Measurements from ENCODE around the gene FOXO6. TPM values are rescaled to one million over a fixed set of nuclear protein-coding genes. Genes with fewer than 3 reads are reported as not detected.

Gene FOXO6
- total RNA-seq, 1 donor from 2014 or later, result 0.55 TPM

DNA sequence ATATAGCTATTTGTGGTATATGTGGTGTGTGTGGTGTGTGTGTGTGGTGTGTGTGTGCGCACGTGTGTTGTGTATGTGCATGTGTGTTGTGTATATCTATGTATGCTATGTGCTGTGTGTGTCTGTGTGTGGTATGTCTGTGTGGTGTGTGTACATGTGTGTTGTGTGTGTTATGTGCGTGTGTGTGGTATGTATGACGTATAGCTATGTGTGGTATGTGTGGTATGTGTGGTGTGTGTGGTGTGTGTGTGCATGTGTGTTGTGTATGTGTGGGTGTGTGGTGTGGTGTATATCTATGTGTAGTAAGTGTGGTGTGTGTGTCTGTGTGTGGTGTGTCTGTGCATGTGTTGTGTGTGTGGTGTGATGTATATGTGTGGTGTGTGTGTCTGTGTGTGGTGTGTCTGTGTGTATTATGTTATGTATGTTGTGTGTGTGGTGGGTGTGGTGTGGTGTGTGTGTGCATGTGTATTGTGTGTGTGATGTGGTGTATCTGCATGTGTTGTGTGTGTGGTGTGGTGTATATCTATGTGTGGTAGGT lies 63.4 kb downstream of the FOXO6 start:
- ChIA-PET POLR2A (no interaction called here), CTCF (no interaction called here)
- DNase-seq (no peak), ATAC-seq (ENCODE audit: low read depth) (no peak)
- Mint-ChIP-seq H3K4me1 (no peaks in the 10 kb centered on the region), H3K9me3 (no peaks in the 10 kb centered on the region), H3K36me3 (ENCODE audit: low read depth) (no peaks in the 10 kb centered on the region), H3K27me3 (peaks cover 12% of the 10 kb centered on the region), H3K4me3 (no peak overlapping the region), H3K27ac (no peak overlapping the region)
- no peak for TF ChIP-seq CTCF (IDR thresholded peaks at IDR 0.05)
- intact Hi-C loops (cut with micrococcal nuclease), result no loop called here

GRCh38 chr1:41425369-41425768 lies 64.1 kb downstream of the FOXO6 start:
- H3K36me3 Mint-ChIP-seq (ENCODE audit: low read depth), result no peaks in the 10 kb centered on the region
- H3K27me3 Mint-ChIP-seq, result peaks cover 11% of the 10 kb centered on the region
- H3K4me1 Mint-ChIP-seq, result no peaks in the 10 kb centered on the region
- ATAC-seq (ENCODE audit: low read depth) (no peak), DNase-seq (no peak)
- no peak overlapping the region for H3K4me3 Mint-ChIP-seq
- POLR2A ChIA-PET, result no interaction called here
- no peaks in the 10 kb centered on the region for H3K9me3 Mint-ChIP-seq
- no peak for TF ChIP-seq CTCF (IDR thresholded peaks at IDR 0.05)
- CTCF ChIA-PET, result no interaction called here
- intact Hi-C loops (cut with micrococcal nuclease), result no loop called here
- no peak overlapping the region for H3K27ac Mint-ChIP-seq

DNA sequence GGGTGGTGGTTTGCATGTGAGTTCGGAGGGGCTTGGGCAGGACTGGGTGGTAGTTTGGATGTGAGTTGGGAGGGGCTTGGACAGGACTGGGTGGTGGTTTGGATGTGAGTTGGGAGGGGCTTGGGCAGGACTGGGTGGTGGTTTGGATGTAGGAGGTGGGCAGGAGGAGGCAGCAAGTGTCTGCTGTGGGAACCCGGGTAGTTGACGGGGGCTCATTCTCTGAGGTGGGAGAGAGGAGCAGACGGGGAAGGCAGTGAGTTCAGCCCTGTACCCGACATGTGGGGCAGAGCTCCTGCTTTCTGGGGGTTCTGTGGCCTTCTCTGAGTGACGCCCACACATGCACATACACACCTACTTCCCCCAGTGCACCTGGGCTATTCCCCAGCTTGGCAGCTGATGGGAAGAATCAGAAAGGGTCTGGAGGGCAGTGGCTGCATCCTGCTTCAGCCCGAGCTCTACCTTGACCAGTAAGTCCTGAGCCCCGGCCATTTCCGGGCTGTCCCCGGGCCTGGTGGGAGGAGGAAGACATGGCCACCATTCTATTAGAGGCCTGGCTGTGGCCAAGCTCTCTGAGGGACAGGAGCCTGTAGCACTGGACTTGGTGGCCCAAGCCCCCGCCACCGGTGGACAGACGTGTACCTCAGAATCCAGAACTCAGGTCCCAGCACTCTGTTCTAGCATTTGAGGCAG lies 65.1 kb downstream of the FOXO6 start:
- H3K4me3 Mint-ChIP-seq, result no peak overlapping the region
- ChIA-PET POLR2A (interaction anchor here (0.8 kb wide), 1 partner anchor 189 kb away, joined by 3 read pairs; no protein-coding TSS in a partner anchor), CTCF (no interaction called here)
- H3K36me3 Mint-ChIP-seq (ENCODE audit: low read depth), result no peaks in the 10 kb centered on the region
- no peaks in the 10 kb centered on the region for H3K9me3 Mint-ChIP-seq
- no peaks in the 10 kb centered on the region for H3K4me1 Mint-ChIP-seq
- H3K27ac Mint-ChIP-seq, result no peak overlapping the region
- H3K27me3 Mint-ChIP-seq, result peaks cover 11% of the 10 kb centered on the region
- no peak for ATAC-seq (ENCODE audit: low read depth)
- DNase-seq, result no peak
- no peak for TF ChIP-seq CTCF (IDR thresholded peaks at IDR 0.05)
- intact Hi-C loops (cut with micrococcal nuclease), result no loop called here

GRCh38 chr1:41427122-41427913 lies 66.1 kb downstream of the FOXO6 start:
- H3K27ac Mint-ChIP-seq, result no peak overlapping the region

More at GRCh38 chr1:41427122-41427913, 66.1 kb downstream of the FOXO6 start:
- intact Hi-C loops (cut with micrococcal nuclease), result no loop called here
- Mint-ChIP-seq H3K4me3 (no peak overlapping the region), H3K36me3 (ENCODE audit: low read depth) (no peaks in the 10 kb centered on the region), H3K9me3 (no peaks in the 10 kb centered on the region), H3K27me3 (peaks cover 11% of the 10 kb centered on the region), H3K4me1 (no peaks in the 10 kb centered on the region)
- no peak for TF ChIP-seq CTCF (IDR thresholded peaks at IDR 0.05)
- no peak for DNase-seq
- CTCF ChIA-PET, result no interaction called here
- POLR2A ChIA-PET, result no interaction called here
- ATAC-seq (ENCODE audit: low read depth), result no peak

Data from activated B cell treated with CpG ODN at 0.5 μM for 24 hours (primary cell).